Upper lobe of left lung (tissue), 6 donors: ENCODE data around the gene EHMT2. TPM values are rescaled to one million over a fixed set of nuclear protein-coding genes. Genes with fewer than 3 reads are reported as not detected.

Source experiments
- ATAC-seq, 2 donors: fragments of 200-7000 bp; cut with Tn5 transposase; one replicate each; pipeline ENCODE4 v1.9.1; 2022; ENCODE audit warnings: mild to moderate bottlenecking in 2 of 2, moderate library complexity in 2 of 2; ENCODE audit not compliant: low FRiP score in 2 of 2
- DNase-seq, 2 donors: peaks; one replicate each; pipeline ENCODE4 v3.0.0-alpha.2; 2019 to 2020
- H3K27ac ChIP-seq, 4 donors: fragments of 200-600 bp; sonication (generic); one replicate each; pipeline ENCODE4 v1.5.1; 2016 to 2019
- H3K27me3 ChIP-seq, 4 donors: fragments of 200-600 bp; sonication (generic); one replicate each; pipeline ENCODE4 v1.5.1; 2017 to 2019
- H3K36me3 ChIP-seq, 4 donors: fragments of 200-600 bp; sonication (generic); one replicate each; pipeline ENCODE4 v1.5.1; 2016 to 2019
- H3K4me1 ChIP-seq, 4 donors: fragments of 200-600 bp; sonication (generic); one replicate each; pipeline ENCODE4 v1.5.1; 2018 to 2019
- H3K4me3 ChIP-seq, 4 donors: fragments of 200-600 bp; sonication (generic); one replicate each; pipeline ENCODE4 v1.5.1; 2017 to 2019; ENCODE audit warnings: mild to moderate bottlenecking in 2 of 4, moderate library complexity in 1 of 4
- H3K9me3 ChIP-seq, 4 donors: fragments of 200-600 bp; sonication (generic); one replicate each; pipeline ENCODE4 v1.5.1; 2018 to 2019
- EP300 ChIP-seq, 4 donors: sonication (generic); formaldehyde crosslinking; IDR thresholded peaks; one replicate each; pipeline ENCODE4 v1.5.1; 2017; ENCODE audit warnings: antibody characterized with exemption in 4 of 4, control low read depth in 2 of 4
- POLR2A ChIP-seq, 4 donors: fragments of 450-650 bp; IDR thresholded peaks; one replicate each; pipeline ENCODE4 v1.5.1; 2016 to 2017; ENCODE audit warnings: antibody characterized with exemption in 4 of 4, mild to moderate bottlenecking in 2 of 4
- POLR2AphosphoS5 ChIP-seq, 2 donors: sonication (generic); formaldehyde crosslinking; IDR thresholded peaks; one replicate each; pipeline ENCODE4 v1.5.1; 2017; ENCODE audit warnings: antibody characterized with exemption in 2 of 2
- WGBS, 2 donors: methylation state at CpG; one replicate each; pipeline ENCODE4 v1.1.5; 2017 to 2018; 5-methylcytosine and 5-hydroxymethylcytosine counted together
- total RNA-seq, 6 donors: library from RNA; depleted of rRNA in 4 of 6; stranded (reverse); fragments of >200 nt in 4 of 6; gene quantifications; one replicate each; pipeline versions ENCODE4 v1.1.0 to v1.2.1, GENCODE V29; 2016 to 2021
- TF ChIP-seq, protein P1 (sequence below), 6 experiments: fragments of 450-650 bp in 4 of 6; fragments of 200-600 bp in 2 of 6; sonication (generic) in 2 of 6; IDR thresholded peaks; one replicate each; pipeline ENCODE4 v1.5.1; 2016 to 2019; ENCODE audit warnings: antibody characterized with exemption in 6 of 6
- donor health status: DM: no; HTN: no; CAD: no; lungs with moderate emphysema.
- donor health status: DM: no; HTN: yes; CAD: no; lungs with severe emphysema.

EHMT2 gene
- 10 to 100 TPM; 23.6 to 57.3 (median 41.7) TPM for total RNA-seq

DNA sequence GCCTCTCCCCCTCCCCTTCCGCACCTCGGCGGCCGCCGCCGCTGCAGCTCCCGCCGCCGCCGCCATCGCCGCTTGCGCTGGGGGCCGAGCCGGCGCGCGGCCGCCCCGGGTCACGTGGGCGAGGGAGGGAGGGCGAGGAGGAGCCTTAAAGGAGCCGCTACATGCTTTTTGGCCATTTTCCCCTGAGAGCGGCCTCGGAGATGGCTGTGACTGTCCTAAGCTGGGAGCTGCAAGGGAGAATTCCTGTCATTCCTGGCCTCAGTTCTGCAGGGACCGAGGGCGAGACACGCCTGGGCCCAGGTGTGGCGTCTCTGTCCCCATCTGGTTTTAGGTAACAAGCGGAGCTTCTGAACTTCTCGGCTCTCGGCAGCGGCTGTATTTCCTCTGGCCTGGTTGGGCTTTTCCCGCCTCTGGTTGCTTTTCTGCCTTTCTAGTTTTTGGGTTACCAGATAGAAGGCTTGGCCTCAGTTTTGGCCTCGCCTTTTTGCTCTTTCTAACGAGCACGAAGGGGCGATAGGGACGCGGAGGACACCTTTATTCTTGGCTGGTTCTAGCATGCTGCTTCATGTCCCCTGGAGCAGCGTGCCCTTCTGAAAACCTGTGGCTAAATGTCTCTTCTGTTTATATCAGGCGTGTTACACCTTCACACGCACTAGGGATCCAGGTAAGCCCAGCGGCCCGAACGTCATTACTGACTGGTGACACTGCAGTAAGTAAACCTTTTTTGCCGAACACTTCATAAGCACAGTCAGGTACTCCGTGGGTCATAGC lies at the start of gene EHMT2:
TSS of gene EHMT2 (minus strand) at position 87 of the 771 bp plus-strand sequence. CDS start at position 66, 21 bp downstream.
- TF ChIP-seq, protein P1, sequence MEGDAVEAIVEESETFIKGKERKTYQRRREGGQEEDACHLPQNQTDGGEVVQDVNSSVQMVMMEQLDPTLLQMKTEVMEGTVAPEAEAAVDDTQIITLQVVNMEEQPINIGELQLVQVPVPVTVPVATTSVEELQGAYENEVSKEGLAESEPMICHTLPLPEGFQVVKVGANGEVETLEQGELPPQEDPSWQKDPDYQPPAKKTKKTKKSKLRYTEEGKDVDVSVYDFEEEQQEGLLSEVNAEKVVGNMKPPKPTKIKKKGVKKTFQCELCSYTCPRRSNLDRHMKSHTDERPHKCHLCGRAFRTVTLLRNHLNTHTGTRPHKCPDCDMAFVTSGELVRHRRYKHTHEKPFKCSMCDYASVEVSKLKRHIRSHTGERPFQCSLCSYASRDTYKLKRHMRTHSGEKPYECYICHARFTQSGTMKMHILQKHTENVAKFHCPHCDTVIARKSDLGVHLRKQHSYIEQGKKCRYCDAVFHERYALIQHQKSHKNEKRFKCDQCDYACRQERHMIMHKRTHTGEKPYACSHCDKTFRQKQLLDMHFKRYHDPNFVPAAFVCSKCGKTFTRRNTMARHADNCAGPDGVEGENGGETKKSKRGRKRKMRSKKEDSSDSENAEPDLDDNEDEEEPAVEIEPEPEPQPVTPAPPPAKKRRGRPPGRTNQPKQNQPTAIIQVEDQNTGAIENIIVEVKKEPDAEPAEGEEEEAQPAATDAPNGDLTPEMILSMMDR (IDR thresholded peaks at IDR 0.05), result peak; percentile 9 to 72 (median 60)
- TF ChIP-seq POLR2AphosphoS5 (IDR thresholded peaks at IDR 0.05) (peak; percentile 56 to 89), POLR2A (IDR thresholded peaks at IDR 0.05) (peak in 3 of 4 donors; percentile 30 to 69 (median 60)), EP300 (IDR thresholded peaks at IDR 0.05) (no peak)
- Histone ChIP-seq H3K4me3 (peak within 1 kb of the TSS; percentile 87 to 100 (median 96)), H3K27ac (peak within 1 kb of the TSS; percentile 77 to 94 (median 84)), H3K9me3 (no peaks in the 10 kb centered on the region), H3K27me3 (no peaks in the 10 kb centered on the region), H3K36me3 (peaks cover 3 to 34% (median 18%) of the 10 kb centered on the region in 4 donors), H3K4me1 (peaks cover 19 to 53% (median 38%) of the 10 kb centered on the region in 4 donors)
- WGBS, 2 donors, result 0 to 1% methylated on average over 25 to 41 of the region's 49 CpGs
- DNase-seq, result peak; percentile 84 to 97
- ATAC-seq, result peak; percentile 75 to 83

DNA sequence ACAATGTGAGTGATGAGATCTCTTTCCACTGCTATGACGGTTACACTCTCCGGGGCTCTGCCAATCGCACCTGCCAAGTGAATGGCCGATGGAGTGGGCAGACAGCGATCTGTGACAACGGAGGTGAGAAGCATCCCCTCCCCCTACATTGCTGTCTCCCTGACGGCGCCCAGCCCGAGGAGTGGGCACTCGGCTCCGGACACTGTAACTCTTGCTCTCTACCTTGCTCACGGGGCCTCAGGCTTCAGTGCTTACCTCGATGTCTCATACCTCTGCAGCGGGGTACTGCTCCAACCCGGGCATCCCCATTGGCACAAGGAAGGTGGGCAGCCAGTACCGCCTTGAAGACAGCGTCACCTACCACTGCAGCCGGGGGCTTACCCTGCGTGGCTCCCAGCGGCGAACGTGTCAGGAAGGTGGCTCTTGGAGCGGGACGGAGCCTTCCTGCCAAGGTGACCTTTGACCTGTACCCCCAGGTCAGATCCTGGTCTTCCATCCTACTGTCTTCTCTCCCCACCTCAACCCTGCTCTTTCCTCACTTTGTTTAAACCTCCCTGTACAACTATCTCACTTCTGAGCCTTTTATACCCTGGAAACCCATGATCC lies 49.7 kb upstream of the EHMT2 start:
- Histone ChIP-seq H3K27ac (no peak overlapping the region), H3K4me3 (no peak overlapping the region), H3K9me3 (no peaks in the 10 kb centered on the region), H3K27me3 (no peaks in the 10 kb centered on the region), H3K36me3 (peaks cover 0 to 42% (median 29%) of the 10 kb centered on the region in 4 donors), H3K4me1 (peaks cover 17 to 28% (median 22%) of the 10 kb centered on the region in 4 donors)
- WGBS, 2 donors, result 85 to 90% methylated on average over 21 of the region's 24 CpGs
- DNase-seq (no peak), ATAC-seq (no peak)
- TF ChIP-seq POLR2AphosphoS5 (IDR thresholded peaks at IDR 0.05) (no peak), EP300 (IDR thresholded peaks at IDR 0.05) (no peak), POLR2A (IDR thresholded peaks at IDR 0.05) (no peak)
- TF ChIP-seq, protein P1 (IDR thresholded peaks at IDR 0.05), result no peak

DNA sequence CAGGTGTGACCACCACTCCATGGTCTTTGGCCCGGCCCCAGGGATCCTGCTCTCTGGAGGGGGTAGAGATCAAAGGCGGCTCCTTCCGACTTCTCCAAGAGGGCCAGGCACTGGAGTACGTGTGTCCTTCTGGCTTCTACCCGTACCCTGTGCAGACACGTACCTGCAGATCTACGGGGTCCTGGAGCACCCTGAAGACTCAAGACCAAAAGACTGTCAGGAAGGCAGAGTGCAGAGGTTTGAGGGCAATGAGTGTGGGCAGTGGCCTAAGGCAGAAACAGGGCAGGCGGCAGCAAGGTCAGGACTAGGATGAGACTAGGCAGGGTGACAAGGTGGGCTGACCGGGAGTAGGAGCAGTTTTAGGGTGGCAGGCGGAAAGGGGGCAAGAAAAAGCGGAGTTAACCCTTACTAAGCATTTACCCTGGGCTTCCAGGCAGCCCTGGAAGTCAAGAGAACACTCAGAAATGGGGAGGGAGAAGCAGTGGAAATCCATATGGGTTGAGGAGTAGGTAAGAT lies 48.9 kb upstream of the EHMT2 start:
- H3K4me3 ChIP-seq, result peak overlapping the region in 3 of 4 donors; percentile 3 to 39 (median 26)
- H3K4me1 ChIP-seq, result peaks cover 17 to 28% (median 21%) of the 10 kb centered on the region in 4 donors
- H3K36me3 ChIP-seq, result peaks cover 0 to 35% (median 22%) of the 10 kb centered on the region in 4 donors
- DNase-seq, result no peak
- 81 to 82% methylated on average over 10 to 11 of the region's 11 CpGs for WGBS, 2 donors
- TF ChIP-seq POLR2AphosphoS5 (IDR thresholded peaks at IDR 0.05) (no peak), POLR2A (IDR thresholded peaks at IDR 0.05) (no peak), EP300 (IDR thresholded peaks at IDR 0.05) (no peak)
- TF ChIP-seq, protein P1 (IDR thresholded peaks at IDR 0.05), result no peak
- peak overlapping the region; percentile 76 to 90 (median 86) for H3K27ac ChIP-seq
- H3K27me3 ChIP-seq, result no peaks in the 10 kb centered on the region
- ATAC-seq, result no peak
- no peaks in the 10 kb centered on the region for H3K9me3 ChIP-seq

DNA sequence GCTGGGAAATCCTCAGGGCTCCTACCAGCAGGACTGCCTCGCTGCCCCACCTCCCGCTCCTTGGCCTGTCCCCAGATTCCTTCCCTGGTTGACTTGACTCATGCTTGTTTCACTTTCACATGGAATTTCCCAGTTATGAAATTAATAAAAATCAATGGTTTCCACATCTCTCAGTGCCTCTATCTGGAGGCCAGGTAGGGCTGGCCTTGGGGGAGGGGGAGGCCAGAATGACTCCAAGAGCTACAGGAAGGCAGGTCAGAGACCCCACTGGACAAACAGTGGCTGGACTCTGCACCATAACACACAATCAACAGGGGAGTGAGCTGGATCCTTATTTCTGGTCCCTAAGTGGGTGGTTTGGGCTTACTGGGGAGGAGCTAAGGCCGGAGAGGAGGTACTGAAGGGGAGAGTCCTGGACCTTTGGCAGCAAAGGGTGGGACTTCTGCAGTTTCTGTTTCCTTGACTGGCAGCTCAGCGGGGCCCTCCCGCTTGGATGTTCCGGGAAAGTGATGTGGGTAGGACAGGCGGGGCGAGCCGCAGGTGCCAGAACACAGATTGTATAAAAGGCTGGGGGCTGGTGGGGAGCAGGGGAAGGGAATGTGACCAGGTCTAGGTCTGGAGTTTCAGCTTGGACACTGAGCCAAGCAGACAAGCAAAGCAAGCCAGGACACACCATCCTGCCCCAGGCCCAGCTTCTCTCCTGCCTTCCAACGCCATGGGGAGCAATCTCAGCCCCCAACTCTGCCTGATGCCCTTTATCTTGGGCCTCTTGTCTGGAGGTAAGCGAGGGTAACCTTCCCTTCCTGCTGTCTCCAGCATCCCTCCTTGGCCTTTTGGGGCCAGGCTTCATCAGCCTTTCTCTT lies 48.2 kb upstream of the EHMT2 start, which contains the start of gene CFB:
TSS of gene CFB (plus strand) at position 589 of the 863 bp plus-strand sequence. CDS start at position 716, 127 bp downstream.
- peaks cover 0 to 31% (median 15%) of the 10 kb centered on the region in 4 donors for H3K36me3 ChIP-seq
- H3K9me3 ChIP-seq, result no peaks in the 10 kb centered on the region
- peak in 1 of 4 donors; percentile 46 for TF ChIP-seq POLR2A (IDR thresholded peaks at IDR 0.05)
- TF ChIP-seq, protein P1 (IDR thresholded peaks at IDR 0.05), result no peak
- TF ChIP-seq EP300 (IDR thresholded peaks at IDR 0.05), result peak in 2 of 4 donors; percentile 17 to 69
- TF ChIP-seq POLR2AphosphoS5 (IDR thresholded peaks at IDR 0.05), result peak; percentile 46 to 53
- DNase-seq, result peak in 1 of 2 donors; percentile 85
- H3K4me3 ChIP-seq, result peak within 1 kb of the TSS in 3 of 4 donors; percentile 3 to 39 (median 26)
- WGBS, 2 donors, result 29 to 40% methylated on average over 9 to 11 of the region's 11 CpGs
- H3K4me1 ChIP-seq, result peaks cover 17 to 28% (median 21%) of the 10 kb centered on the region in 4 donors
- peak; percentile 80 to 82 for ATAC-seq
- H3K27ac ChIP-seq, result peak within 1 kb of the TSS; percentile 76 to 90 (median 86)
- H3K27me3 ChIP-seq, result no peaks in the 10 kb centered on the region
